A549 (cell line): ENCODE results near the gene FAM163B. TPM values are rescaled to one million over a fixed set of nuclear protein-coding genes. Genes with fewer than 3 reads are reported as not detected.

Experiments used
- ATAC-seq, 2 experiments: fragments of 200-7000 bp in 1 of 2; fragments of >200 bp in 1 of 2; cut with Nextera tagmentation in 1 of 2; cut with Tn5 transposase in 1 of 2; 3 replicates each; pipeline versions ENCODE4 v1.8.0 to v1.9.1; 2018 to 2020; ENCODE audit warnings: mild to moderate bottlenecking in 1 of 2, moderate library complexity in 1 of 2
- CTCF ChIA-PET: fragments of 300-600 bp; sonication (Branson Sonifier 250); formaldehyde crosslinking; extraction: SDS; loops from one replicate; lab custom pipeline; 2021; ENCODE audit warnings: antibody characterized with exemption, inconsistent platforms; lab: Yijun Ruan, JAX
- POLR2A ChIA-PET: fragments of 350-600 bp; formaldehyde crosslinking; extraction: SDS; loops from one replicate; lab custom pipeline; 2021; ENCODE audit warnings: antibody characterized with exemption, inconsistent platforms; lab: Yijun Ruan, JAX
- DNase-seq, 2 experiments: peaks; one replicate each; pipeline versions ENCODE4 v3.0.0 to v3.0.0-alpha.2; 2011 to 2016; ENCODE audit warnings: low read depth in 1 of 2, low spot score in 1 of 2
- FAIRE-seq: peaks from 2 replicates; lab custom pipeline; 2011; peaks lifted over from hg19 to GRCh38; lab: Jason Lieb, UNC
- H3K27ac ChIP-seq, 2 experiments: fragments of >200 bp; sonication (Bioruptor Twin); formaldehyde crosslinking; 3 replicates each; pipeline ENCODE4 v1.5.1; 2016 to 2017
- H3K4me1 ChIP-seq: fragments of >200 bp; sonication (Bioruptor Twin); formaldehyde crosslinking; 3 replicates; pipeline ENCODE4 v1.6.1; 2016
- H3K4me2 ChIP-seq: fragments of >200 bp; sonication (Bioruptor Twin); formaldehyde crosslinking; 3 replicates; pipeline ENCODE4 v1.6.1; 2016
- H3K4me3 ChIP-seq: fragments of >200 bp; sonication (Bioruptor Twin); formaldehyde crosslinking; 3 replicates; pipeline ENCODE4 v1.5.1; 2016
- H3K9me3 ChIP-seq: fragments of >200 bp; sonication (Bioruptor Twin); formaldehyde crosslinking; 3 replicates; pipeline ENCODE4 v1.6.1; 2016
- BHLHE40 ChIP-seq: IDR thresholded peaks from 2 replicates; pipeline ENCODE4 v1.6.1; 2012; ENCODE audit warnings: low read depth, low read length, inconsistent platforms
- CEBPB ChIP-seq, 2 experiments: fragments of >200 bp in 1 of 2; sonication (Bioruptor Twin) in 1 of 2; formaldehyde crosslinking in 1 of 2; IDR thresholded peaks; 2 replicates each; pipeline ENCODE4 v1.6.1; 2012 to 2016
- EHF ChIP-seq: fragments of 250-450 bp; sonication (Bioruptor Pico); IDR thresholded peaks from 2 replicates; pipeline ENCODE4 v1.5.0; 2020; ENCODE audit warnings: mild to moderate bottlenecking
- EP300 ChIP-seq, 2 experiments: fragments of >200 bp; sonication (Bioruptor Twin); formaldehyde crosslinking; IDR thresholded peaks; 2 replicates in 1 of 2; 3 replicates in 1 of 2; pipeline ENCODE4 v1.6.1; 2016 to 2017
- FOXS1 ChIP-seq: fragments of 250-450 bp; sonication (Bioruptor Pico); IDR thresholded peaks from 2 replicates; pipeline ENCODE4 v1.5.0; 2020; ENCODE audit warnings: mild to moderate bottlenecking, moderate library complexity
- GATA3 ChIP-seq: IDR thresholded peaks from 2 replicates; pipeline ENCODE4 v1.6.1; 2012; ENCODE audit warnings: borderline replicate concordance
- HOXA7 ChIP-seq: fragments of 250-450 bp; sonication (Bioruptor Pico); IDR thresholded peaks from 2 replicates; pipeline ENCODE4 v1.5.0; 2020; ENCODE audit warnings: mild to moderate bottlenecking, moderate library complexity
- HOXB5 ChIP-seq: fragments of 250-450 bp; sonication (Bioruptor Pico); IDR thresholded peaks from 2 replicates; pipeline ENCODE4 v1.5.0; 2020; ENCODE audit warnings: mild to moderate bottlenecking, moderate library complexity
- KDM5A ChIP-seq: fragments of 200-600 bp; sonication (generic); IDR thresholded peaks from 2 replicates; pipeline ENCODE4 v1.6.1; 2016; ENCODE audit warnings: antibody characterized with exemption, mild to moderate bottlenecking
- MAFK ChIP-seq: fragments of 450-650 bp; IDR thresholded peaks from 2 replicates; pipeline ENCODE4 v1.6.1; 2014; ENCODE audit not compliant: partially characterized antibody
- MYC ChIP-seq: IDR thresholded peaks from 2 replicates; pipeline ENCODE4 v1.6.1; 2012; ENCODE audit warnings: mild to moderate bottlenecking, inconsistent platforms, low read length, improper control_type of control experiment, borderline replicate concordance
- NFE2L2 ChIP-seq: fragments of 150-350 bp; conservative IDR thresholded peaks from 2 replicates; pipeline ENCODE4 v1.6.1; 2014; ENCODE audit warnings: low read length
- NPAS2 ChIP-seq: fragments of 250-450 bp; sonication (Bioruptor Pico); IDR thresholded peaks from 2 replicates; pipeline ENCODE4 v1.8.0; 2022; ENCODE audit warnings: mild to moderate bottlenecking, moderate library complexity, borderline replicate concordance
- POLR2A ChIP-seq: IDR thresholded peaks from 2 replicates; pipeline ENCODE4 v1.6.1; 2012; ENCODE audit warnings: mild to moderate bottlenecking, low read length
- POLR2AphosphoS2 ChIP-seq: conservative IDR thresholded peaks from 2 replicates; pipeline ENCODE4 v1.6.1; 2012; ENCODE audit warnings: low read length, improper control_type of control experiment, inconsistent platforms
- RARB ChIP-seq: fragments of 250-450 bp; sonication (Bioruptor Pico); IDR thresholded peaks from 2 replicates; pipeline ENCODE4 v1.8.0; 2021; ENCODE audit warnings: mild to moderate bottlenecking, moderate library complexity
- RFX5 ChIP-seq: fragments of 450-650 bp; IDR thresholded peaks from 2 replicates; pipeline ENCODE4 v1.7.1; 2014; ENCODE audit warnings: antibody characterized with exemption, mild to moderate bottlenecking, moderate library complexity
- SREBF2 ChIP-seq: fragments of 450-650 bp; IDR thresholded peaks from 2 replicates; pipeline ENCODE4 v1.6.1; 2014; ENCODE audit warnings: mild to moderate bottlenecking, moderate library complexity
- TFCP2L1 ChIP-seq: fragments of 250-450 bp; sonication (Bioruptor Pico); IDR thresholded peaks from 2 replicates; pipeline ENCODE4 v1.5.0; 2021; ENCODE audit warnings: mild to moderate bottlenecking
- ZC3H11A ChIP-seq: fragments of 450-650 bp; IDR thresholded peaks from 2 replicates; pipeline ENCODE4 v1.6.1; 2014; ENCODE audit warnings: antibody characterized with exemption, mild to moderate bottlenecking
- ZFP36 ChIP-seq: fragments of 450-650 bp; IDR thresholded peaks from 2 replicates; pipeline ENCODE4 v1.6.1; 2014; ENCODE audit warnings: borderline replicate concordance; ENCODE audit not compliant: partially characterized antibody
- WGBS: methylation state at CpG from one replicate; pipeline ENCODE4 v1.1.6; 2017; ENCODE audit errors: missing lambda C conversion rate; 5-methylcytosine and 5-hydroxymethylcytosine counted together
- polyA plus RNA-seq, 4 experiments: library from polyadenylated mRNA; depleted of rRNA in 3 of 4; stranded (reverse); fragments of >200 nt; fragmentation: RNase III in 1 of 4; extraction: RNeasy Plus Mini Kit Qiagen cat#74134 plus additional on column Dnase treatment in 1 of 4; gene quantifications; 2 replicates in 3 of 4; 3 replicates in 1 of 4; pipeline ENCODE4 v1.2.3, GENCODE V29; 2011 to 2017
- TF ChIP-seq, protein P1 (sequence below): fragments of 250-450 bp; sonication (Bioruptor Pico); IDR thresholded peaks from 2 replicates; pipeline ENCODE4 v1.5.0; 2021; ENCODE audit warnings: mild to moderate bottlenecking, moderate library complexity, borderline replicate concordance
- TF ChIP-seq, protein P2 (sequence below): fragments of 450-650 bp; IDR thresholded peaks from 2 replicates; pipeline ENCODE4 v1.6.1; 2014; ENCODE audit warnings: antibody characterized with exemption
- TF ChIP-seq, protein P3 (sequence below): IDR thresholded peaks from 2 replicates; pipeline ENCODE4 v1.6.1; 2012
- TF ChIP-seq, protein P4 (sequence below): fragments of 250-450 bp; sonication (Bioruptor Pico); IDR thresholded peaks from 2 replicates; pipeline ENCODE4 v1.5.0; 2020; ENCODE audit warnings: low read depth, mild to moderate bottlenecking, moderate library complexity
- TF ChIP-seq, protein P5 (sequence below): IDR thresholded peaks from 2 replicates; pipeline ENCODE4 v1.6.1; 2012
- TF ChIP-seq, protein P6 (sequence below): fragments of 200-600 bp; sonication (generic); IDR thresholded peaks from 2 replicates; pipeline ENCODE4 v1.6.1; 2016; ENCODE audit warnings: antibody characterized with exemption, mild to moderate bottlenecking, moderate library complexity
- TF ChIP-seq, protein P7 (sequence below): fragments of >200 bp; sonication (Bioruptor Twin); formaldehyde crosslinking; IDR thresholded peaks from 2 replicates; pipeline ENCODE4 v1.6.1; 2016
- TF ChIP-seq, protein P8 (sequence below): fragments of 150-350 bp; IDR thresholded peaks from 2 replicates; pipeline ENCODE4 v1.6.1; 2014; ENCODE audit warnings: low read depth, mild to moderate bottlenecking, low read length

Gene FAM163B
- polyA plus RNA-seq, 2 of the 4 experiments (the other 2 are of a cell fraction) = not detected

DNA sequence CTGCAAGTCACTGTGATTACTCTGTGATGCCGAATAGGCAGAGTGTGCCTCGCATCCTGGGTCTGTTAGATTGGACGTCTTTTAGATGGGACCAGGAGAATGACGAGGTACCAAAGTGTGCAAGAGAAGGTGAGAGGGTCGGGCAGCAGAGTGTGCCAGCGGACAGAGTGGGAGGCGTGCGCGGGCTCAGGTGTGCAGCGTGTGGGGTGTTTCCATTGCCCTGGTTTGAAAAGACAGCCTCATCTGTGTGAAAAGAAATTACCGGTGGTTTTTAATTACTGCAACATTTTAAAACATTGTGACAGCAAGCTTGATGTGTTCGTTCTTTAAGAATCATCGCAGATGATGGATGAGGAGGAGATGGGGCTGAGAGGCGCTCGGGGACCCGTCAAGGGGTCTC lies 4.2 kb upstream of the FAM163B start:
- Histone ChIP-seq H3K4me2 (no peak overlapping the region), H3K9me3 (no peaks in the 10 kb centered on the region), H3K4me3 (no peak overlapping the region), H3K4me1 (no peaks in the 10 kb centered on the region), H3K27ac (no peak overlapping the region)
- FAIRE-seq (no peak), DNase-seq (no peak), ATAC-seq (no peak)
- 32% methylated on average over 16 of the region's 16 CpGs for WGBS
- POLR2A ChIA-PET = no interaction called here
- no peak for TF ChIP-seq CEBPB (IDR thresholded peaks at IDR 0.05)
- TF ChIP-seq, protein P1, sequence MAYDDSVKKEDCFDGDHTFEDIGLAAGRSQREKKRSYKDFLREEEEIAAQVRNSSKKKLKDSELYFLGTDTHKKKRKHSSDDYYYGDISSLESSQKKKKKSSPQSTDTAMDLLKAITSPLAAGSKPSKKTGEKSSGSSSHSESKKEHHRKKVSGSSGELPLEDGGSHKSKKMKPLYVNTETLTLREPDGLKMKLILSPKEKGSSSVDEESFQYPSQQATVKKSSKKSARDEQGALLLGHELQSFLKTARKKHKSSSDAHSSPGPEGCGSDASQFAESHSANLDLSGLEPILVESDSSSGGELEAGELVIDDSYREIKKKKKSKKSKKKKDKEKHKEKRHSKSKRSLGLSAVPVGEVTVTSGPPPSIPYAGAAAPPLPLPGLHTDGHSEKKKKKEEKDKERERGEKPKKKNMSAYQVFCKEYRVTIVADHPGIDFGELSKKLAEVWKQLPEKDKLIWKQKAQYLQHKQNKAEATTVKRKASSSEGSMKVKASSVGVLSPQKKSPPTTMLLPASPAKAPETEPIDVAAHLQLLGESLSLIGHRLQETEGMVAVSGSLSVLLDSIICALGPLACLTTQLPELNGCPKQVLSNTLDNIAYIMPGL (CRISPR knock-in tag) = no peak
- TF ChIP-seq RFX5 = no peak
- no peak for TF ChIP-seq ZC3H11A
- TF ChIP-seq, protein P2, sequence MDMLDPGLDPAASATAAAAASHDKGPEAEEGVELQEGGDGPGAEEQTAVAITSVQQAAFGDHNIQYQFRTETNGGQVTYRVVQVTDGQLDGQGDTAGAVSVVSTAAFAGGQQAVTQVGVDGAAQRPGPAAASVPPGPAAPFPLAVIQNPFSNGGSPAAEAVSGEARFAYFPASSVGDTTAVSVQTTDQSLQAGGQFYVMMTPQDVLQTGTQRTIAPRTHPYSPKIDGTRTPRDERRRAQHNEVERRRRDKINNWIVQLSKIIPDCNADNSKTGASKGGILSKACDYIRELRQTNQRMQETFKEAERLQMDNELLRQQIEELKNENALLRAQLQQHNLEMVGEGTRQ = no peak
- TF ChIP-seq KDM5A = no peak
- TF ChIP-seq MAFK = no peak
- no peak for TF ChIP-seq HOXB5
- no peak for TF ChIP-seq MYC
- no peak for TF ChIP-seq NFE2L2
- TF ChIP-seq, protein P3, sequence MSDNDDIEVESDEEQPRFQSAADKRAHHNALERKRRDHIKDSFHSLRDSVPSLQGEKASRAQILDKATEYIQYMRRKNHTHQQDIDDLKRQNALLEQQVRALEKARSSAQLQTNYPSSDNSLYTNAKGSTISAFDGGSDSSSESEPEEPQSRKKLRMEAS = no peak
- TF ChIP-seq, protein P4, sequence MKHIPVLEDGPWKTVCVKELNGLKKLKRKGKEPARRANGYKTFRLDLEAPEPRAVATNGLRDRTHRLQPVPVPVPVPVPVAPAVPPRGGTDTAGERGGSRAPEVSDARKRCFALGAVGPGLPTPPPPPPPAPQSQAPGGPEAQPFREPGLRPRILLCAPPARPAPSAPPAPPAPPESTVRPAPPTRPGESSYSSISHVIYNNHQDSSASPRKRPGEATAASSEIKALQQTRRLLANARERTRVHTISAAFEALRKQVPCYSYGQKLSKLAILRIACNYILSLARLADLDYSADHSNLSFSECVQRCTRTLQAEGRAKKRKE (CRISPR knock-in tag) = no peak
- TF ChIP-seq, protein P5, sequence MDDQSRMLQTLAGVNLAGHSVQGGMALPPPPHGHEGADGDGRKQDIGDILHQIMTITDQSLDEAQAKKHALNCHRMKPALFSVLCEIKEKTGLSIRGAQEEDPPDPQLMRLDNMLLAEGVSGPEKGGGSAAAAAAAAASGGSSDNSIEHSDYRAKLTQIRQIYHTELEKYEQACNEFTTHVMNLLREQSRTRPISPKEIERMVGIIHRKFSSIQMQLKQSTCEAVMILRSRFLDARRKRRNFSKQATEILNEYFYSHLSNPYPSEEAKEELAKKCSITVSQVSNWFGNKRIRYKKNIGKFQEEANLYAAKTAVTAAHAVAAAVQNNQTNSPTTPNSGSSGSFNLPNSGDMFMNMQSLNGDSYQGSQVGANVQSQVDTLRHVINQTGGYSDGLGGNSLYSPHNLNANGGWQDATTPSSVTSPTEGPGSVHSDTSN = no peak
- no peak for TF ChIP-seq ZFP36
- TF ChIP-seq POLR2AphosphoS2 = no peak
- no peak for TF ChIP-seq RARB (CRISPR knock-in tag)
- CTCF ChIA-PET = no interaction called here

DNA sequence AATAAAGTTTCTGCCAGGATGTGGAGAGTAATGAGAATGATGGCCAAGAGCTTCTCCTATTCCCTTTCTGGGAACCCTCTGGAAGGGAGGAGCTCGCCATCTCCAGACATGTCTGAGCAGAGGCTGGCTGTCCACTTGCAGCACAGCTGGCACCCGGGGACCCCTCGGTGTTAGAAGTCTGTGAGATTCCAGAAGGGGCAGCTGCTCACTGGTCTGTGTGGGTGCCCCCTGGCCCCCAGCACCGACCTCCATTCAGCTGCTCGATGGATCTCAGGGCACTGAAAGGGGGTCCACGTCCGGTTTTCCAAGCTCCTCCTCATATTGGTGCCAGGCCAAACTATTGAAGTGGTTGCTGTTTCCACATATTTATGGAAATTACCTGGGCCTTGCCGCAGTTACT lies 3.6 kb upstream of the FAM163B start:
- FAIRE-seq (no peak), ATAC-seq (no peak), DNase-seq (no peak)
- Histone ChIP-seq H3K4me2 (no peak overlapping the region), H3K27ac (no peak overlapping the region), H3K9me3 (no peaks in the 10 kb centered on the region), H3K4me1 (no peaks in the 10 kb centered on the region), H3K4me3 (no peak overlapping the region)
- ChIA-PET CTCF (no interaction called here), POLR2A (no interaction called here)
- 6% methylated on average over 8 of the region's 8 CpGs for WGBS
- TF ChIP-seq TFCP2L1 (CRISPR knock-in tag) = no peak
- TF ChIP-seq FOXS1 = no peak
- no peak for TF ChIP-seq NPAS2 (CRISPR knock-in tag)
- TF ChIP-seq, protein P6, sequence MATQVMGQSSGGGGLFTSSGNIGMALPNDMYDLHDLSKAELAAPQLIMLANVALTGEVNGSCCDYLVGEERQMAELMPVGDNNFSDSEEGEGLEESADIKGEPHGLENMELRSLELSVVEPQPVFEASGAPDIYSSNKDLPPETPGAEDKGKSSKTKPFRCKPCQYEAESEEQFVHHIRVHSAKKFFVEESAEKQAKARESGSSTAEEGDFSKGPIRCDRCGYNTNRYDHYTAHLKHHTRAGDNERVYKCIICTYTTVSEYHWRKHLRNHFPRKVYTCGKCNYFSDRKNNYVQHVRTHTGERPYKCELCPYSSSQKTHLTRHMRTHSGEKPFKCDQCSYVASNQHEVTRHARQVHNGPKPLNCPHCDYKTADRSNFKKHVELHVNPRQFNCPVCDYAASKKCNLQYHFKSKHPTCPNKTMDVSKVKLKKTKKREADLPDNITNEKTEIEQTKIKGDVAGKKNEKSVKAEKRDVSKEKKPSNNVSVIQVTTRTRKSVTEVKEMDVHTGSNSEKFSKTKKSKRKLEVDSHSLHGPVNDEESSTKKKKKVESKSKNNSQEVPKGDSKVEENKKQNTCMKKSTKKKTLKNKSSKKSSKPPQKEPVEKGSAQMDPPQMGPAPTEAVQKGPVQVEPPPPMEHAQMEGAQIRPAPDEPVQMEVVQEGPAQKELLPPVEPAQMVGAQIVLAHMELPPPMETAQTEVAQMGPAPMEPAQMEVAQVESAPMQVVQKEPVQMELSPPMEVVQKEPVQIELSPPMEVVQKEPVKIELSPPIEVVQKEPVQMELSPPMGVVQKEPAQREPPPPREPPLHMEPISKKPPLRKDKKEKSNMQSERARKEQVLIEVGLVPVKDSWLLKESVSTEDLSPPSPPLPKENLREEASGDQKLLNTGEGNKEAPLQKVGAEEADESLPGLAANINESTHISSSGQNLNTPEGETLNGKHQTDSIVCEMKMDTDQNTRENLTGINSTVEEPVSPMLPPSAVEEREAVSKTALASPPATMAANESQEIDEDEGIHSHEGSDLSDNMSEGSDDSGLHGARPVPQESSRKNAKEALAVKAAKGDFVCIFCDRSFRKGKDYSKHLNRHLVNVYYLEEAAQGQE = no peak
- TF ChIP-seq, protein P7, sequence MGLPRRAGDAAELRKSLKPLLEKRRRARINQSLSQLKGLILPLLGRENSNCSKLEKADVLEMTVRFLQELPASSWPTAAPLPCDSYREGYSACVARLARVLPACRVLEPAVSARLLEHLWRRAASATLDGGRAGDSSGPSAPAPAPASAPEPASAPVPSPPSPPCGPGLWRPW = no peak
- TF ChIP-seq EP300 (IDR thresholded peaks at IDR 0.05) = no peak
- no peak for TF ChIP-seq BHLHE40
- TF ChIP-seq, protein P8, sequence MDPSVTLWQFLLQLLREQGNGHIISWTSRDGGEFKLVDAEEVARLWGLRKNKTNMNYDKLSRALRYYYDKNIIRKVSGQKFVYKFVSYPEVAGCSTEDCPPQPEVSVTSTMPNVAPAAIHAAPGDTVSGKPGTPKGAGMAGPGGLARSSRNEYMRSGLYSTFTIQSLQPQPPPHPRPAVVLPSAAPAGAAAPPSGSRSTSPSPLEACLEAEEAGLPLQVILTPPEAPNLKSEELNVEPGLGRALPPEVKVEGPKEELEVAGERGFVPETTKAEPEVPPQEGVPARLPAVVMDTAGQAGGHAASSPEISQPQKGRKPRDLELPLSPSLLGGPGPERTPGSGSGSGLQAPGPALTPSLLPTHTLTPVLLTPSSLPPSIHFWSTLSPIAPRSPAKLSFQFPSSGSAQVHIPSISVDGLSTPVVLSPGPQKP = no peak
- no peak for TF ChIP-seq POLR2AphosphoS2
- no peak for TF ChIP-seq KDM5A
- TF ChIP-seq SREBF2 = no peak
- no peak for TF ChIP-seq POLR2A
- TF ChIP-seq GATA3 = no peak
- TF ChIP-seq ZC3H11A = no peak
- TF ChIP-seq EHF (CRISPR knock-in tag) = no peak
- TF ChIP-seq, protein P5 = no peak
- no peak for TF ChIP-seq HOXA7 (CRISPR knock-in tag)
